SK-N-SH treated with all-trans-retinoic acid at 6 μM for 48 hours (cell line): Measurements from ENCODE around the gene LRMDA.

Source experiments
- BACH2 ChIP-seq: fragments of 250-450 bp; sonication (Bioruptor Pico); IDR thresholded peaks from 2 replicates; pipeline ENCODE4 v1.9.0; 2021; ENCODE audit warnings: mild to moderate bottlenecking, borderline replicate concordance
- ESRRG ChIP-seq: fragments of 250-450 bp; sonication (Bioruptor Pico); IDR thresholded peaks from 2 replicates; pipeline ENCODE4 v1.6.1; 2021; ENCODE audit warnings: mild to moderate bottlenecking
- GLIS3 ChIP-seq: fragments of 250-450 bp; sonication (Bioruptor Pico); IDR thresholded peaks from 2 replicates; pipeline ENCODE4 v1.5.0; 2020; ENCODE audit warnings: mild to moderate bottlenecking, moderate library complexity
- PPARA ChIP-seq: fragments of 250-450 bp; sonication (Bioruptor Pico); IDR thresholded peaks from 2 replicates; pipeline ENCODE4 v1.5.0; 2020; ENCODE audit warnings: mild to moderate bottlenecking, borderline replicate concordance
- RARB ChIP-seq: fragments of 250-450 bp; sonication (Bioruptor Pico); IDR thresholded peaks from 2 replicates; pipeline ENCODE4 v1.8.0; 2021; ENCODE audit warnings: mild to moderate bottlenecking, moderate library complexity
- TCF4 ChIP-seq: fragments of 250-450 bp; sonication (Bioruptor Pico); IDR thresholded peaks from 2 replicates; pipeline ENCODE4 v1.8.0; 2021; ENCODE audit warnings: mild to moderate bottlenecking, moderate library complexity, borderline replicate concordance
- TOX ChIP-seq: fragments of 250-450 bp; sonication (Bioruptor Pico); IDR thresholded peaks from 2 replicates; pipeline ENCODE4 v1.8.0; 2021; ENCODE audit warnings: mild to moderate bottlenecking, moderate library complexity, borderline replicate concordance
- ZNF565 ChIP-seq: fragments of 450-650 bp; formaldehyde crosslinking; conservative IDR thresholded peaks from 2 replicates; pipeline ENCODE4 v1.5.0; 2020; ENCODE audit warnings: low read depth, mild to moderate bottlenecking, moderate library complexity
- TF ChIP-seq, protein P1 (sequence below): fragments of 250-450 bp; sonication (Bioruptor Pico); IDR thresholded peaks from 2 replicates; pipeline ENCODE4 v1.8.0; 2021; ENCODE audit warnings: low read depth, mild to moderate bottlenecking, moderate library complexity, borderline replicate concordance
- TF ChIP-seq, protein P2 (sequence below): fragments of 250-450 bp; sonication (Bioruptor Pico); IDR thresholded peaks from 2 replicates; pipeline ENCODE4 v1.8.0; 2020; ENCODE audit warnings: mild to moderate bottlenecking, moderate library complexity, borderline replicate concordance

- no peak for TF ChIP-seq GLIS3 (CRISPR knock-in tag)
- no peak for TF ChIP-seq ZNF565 (CRISPR knock-in tag)
- no peak for TF ChIP-seq RARB (CRISPR knock-in tag)
- TF ChIP-seq TCF4 (CRISPR knock-in tag): no peak
- TF ChIP-seq BACH2 (CRISPR knock-in tag): no peak
- TF ChIP-seq, protein P1, sequence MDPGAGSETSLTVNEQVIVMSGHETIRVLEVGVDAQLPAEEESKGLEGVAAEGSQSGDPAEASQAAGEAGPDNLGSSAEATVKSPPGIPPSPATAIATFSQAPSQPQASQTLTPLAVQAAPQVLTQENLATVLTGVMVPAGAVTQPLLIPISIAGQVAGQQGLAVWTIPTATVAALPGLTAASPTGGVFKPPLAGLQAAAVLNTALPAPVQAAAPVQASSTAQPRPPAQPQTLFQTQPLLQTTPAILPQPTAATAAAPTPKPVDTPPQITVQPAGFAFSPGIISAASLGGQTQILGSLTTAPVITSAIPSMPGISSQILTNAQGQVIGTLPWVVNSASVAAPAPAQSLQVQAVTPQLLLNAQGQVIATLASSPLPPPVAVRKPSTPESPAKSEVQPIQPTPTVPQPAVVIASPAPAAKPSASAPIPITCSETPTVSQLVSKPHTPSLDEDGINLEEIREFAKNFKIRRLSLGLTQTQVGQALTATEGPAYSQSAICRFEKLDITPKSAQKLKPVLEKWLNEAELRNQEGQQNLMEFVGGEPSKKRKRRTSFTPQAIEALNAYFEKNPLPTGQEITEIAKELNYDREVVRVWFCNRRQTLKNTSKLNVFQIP (CRISPR knock-in tag): no peak
- no peak for TF ChIP-seq ESRRG (CRISPR knock-in tag)
- TF ChIP-seq, protein P2, sequence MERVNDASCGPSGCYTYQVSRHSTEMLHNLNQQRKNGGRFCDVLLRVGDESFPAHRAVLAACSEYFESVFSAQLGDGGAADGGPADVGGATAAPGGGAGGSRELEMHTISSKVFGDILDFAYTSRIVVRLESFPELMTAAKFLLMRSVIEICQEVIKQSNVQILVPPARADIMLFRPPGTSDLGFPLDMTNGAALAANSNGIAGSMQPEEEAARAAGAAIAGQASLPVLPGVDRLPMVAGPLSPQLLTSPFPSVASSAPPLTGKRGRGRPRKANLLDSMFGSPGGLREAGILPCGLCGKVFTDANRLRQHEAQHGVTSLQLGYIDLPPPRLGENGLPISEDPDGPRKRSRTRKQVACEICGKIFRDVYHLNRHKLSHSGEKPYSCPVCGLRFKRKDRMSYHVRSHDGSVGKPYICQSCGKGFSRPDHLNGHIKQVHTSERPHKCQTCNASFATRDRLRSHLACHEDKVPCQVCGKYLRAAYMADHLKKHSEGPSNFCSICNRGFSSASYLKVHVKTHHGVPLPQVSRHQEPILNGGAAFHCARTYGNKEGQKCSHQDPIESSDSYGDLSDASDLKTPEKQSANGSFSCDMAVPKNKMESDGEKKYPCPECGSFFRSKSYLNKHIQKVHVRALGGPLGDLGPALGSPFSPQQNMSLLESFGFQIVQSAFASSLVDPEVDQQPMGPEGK (CRISPR knock-in tag): no peak
- TF ChIP-seq TOX (CRISPR knock-in tag): no peak
- no peak for TF ChIP-seq PPARA (CRISPR knock-in tag)
Measured at GRCh38 chr10:76205361-76205760, 773.9 kb downstream of the LRMDA start.
